ENCODE measurements around the gene DST.

DST gene

GRCh38 chr6:56642366-56643261 lies at the start of gene DST:
Gene DST (minus strand): TSS chr6:56642889.
- DNase-seq (ENCODE audit: low spot score) = peak; percentile 6

- DNase-seq (ENCODE audit: low spot score) = no peak
Measured at GRCh38 chr6:56691814-56692213, 49.1 kb upstream of the DST start.

GRCh38 chr6:56691286-56691595 lies 48.6 kb upstream of the DST start:
- no peak for DNase-seq (ENCODE audit: low spot score)

- DNase-seq (ENCODE audit: low spot score) = no peak
Measured at GRCh38 chr6:56690519-56691285, 48.0 kb upstream of the DST start.

- DNase-seq (ENCODE audit: low spot score) = no peak
Measured at GRCh38 chr6:56689663-56690062, 47.0 kb upstream of the DST start.

GRCh38 chr6:56689114-56689513 lies 46.4 kb upstream of the DST start:
- no peak for DNase-seq (ENCODE audit: low spot score)

GRCh38 chr6:56688521-56688920 lies 45.8 kb upstream of the DST start:
- no peak for DNase-seq (ENCODE audit: low spot score)

- DNase-seq (ENCODE audit: low spot score) = no peak
Measured at GRCh38 chr6:56687551-56687950, 44.9 kb upstream of the DST start.

- no peak for DNase-seq (ENCODE audit: low spot score)
Measured at GRCh38 chr6:56686429-56686828, 43.7 kb upstream of the DST start.

- DNase-seq (ENCODE audit: low spot score) = no peak
Measured at GRCh38 chr6:56685994-56686393, 43.3 kb upstream of the DST start.

GRCh38 chr6:56685102-56685733 lies 42.5 kb upstream of the DST start:
- no peak for DNase-seq (ENCODE audit: low spot score)

- no peak for DNase-seq (ENCODE audit: low spot score)
Measured at GRCh38 chr6:56684342-56685101, 41.8 kb upstream of the DST start.

- DNase-seq (ENCODE audit: low spot score) = no peak
Measured at GRCh38 chr6:56683882-56684281, 41.2 kb upstream of the DST start.

GRCh38 chr6:56682635-56683034 lies 39.9 kb upstream of the DST start:
- no peak for DNase-seq (ENCODE audit: low spot score)

- no peak for DNase-seq (ENCODE audit: low spot score)
Measured at GRCh38 chr6:56677559-56677958, 34.9 kb upstream of the DST start.

GRCh38 chr6:56671651-56672461 lies 29.2 kb upstream of the DST start:
- no peak for DNase-seq (ENCODE audit: low spot score)

GRCh38 chr6:56671160-56671559 lies 28.5 kb upstream of the DST start:
- no peak for DNase-seq (ENCODE audit: low spot score)

- no peak for DNase-seq (ENCODE audit: low spot score)
Measured at GRCh38 chr6:56669041-56669440, 26.4 kb upstream of the DST start.

- DNase-seq (ENCODE audit: low spot score) = no peak
Measured at GRCh38 chr6:56668158-56668557, 25.5 kb upstream of the DST start.

GRCh38 chr6:56667336-56667735 lies 24.6 kb upstream of the DST start:
- no peak for DNase-seq (ENCODE audit: low spot score)

GRCh38 chr6:56664029-56664428 lies 21.3 kb upstream of the DST start:
- no peak for DNase-seq (ENCODE audit: low spot score)
